Activated gamma-delta T cell (primary cell): Measurements from ENCODE around the gene CYP27B1.

Experiments used
- DNase-seq: peaks from one replicate; lab custom pipeline; 2025; lab: John Stamatoyannopoulos, UW
- total RNA-seq, 2 donors: gene quantifications; one replicate each; lab custom pipeline; 2026; lab: John Stamatoyannopoulos, UW

Gene CYP27B1, protein sequence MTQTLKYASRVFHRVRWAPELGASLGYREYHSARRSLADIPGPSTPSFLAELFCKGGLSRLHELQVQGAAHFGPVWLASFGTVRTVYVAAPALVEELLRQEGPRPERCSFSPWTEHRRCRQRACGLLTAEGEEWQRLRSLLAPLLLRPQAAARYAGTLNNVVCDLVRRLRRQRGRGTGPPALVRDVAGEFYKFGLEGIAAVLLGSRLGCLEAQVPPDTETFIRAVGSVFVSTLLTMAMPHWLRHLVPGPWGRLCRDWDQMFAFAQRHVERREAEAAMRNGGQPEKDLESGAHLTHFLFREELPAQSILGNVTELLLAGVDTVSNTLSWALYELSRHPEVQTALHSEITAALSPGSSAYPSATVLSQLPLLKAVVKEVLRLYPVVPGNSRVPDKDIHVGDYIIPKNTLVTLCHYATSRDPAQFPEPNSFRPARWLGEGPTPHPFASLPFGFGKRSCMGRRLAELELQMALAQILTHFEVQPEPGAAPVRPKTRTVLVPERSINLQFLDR
- total RNA-seq = 0.15 to 0.74 reads per million in 2 donors

DNA sequence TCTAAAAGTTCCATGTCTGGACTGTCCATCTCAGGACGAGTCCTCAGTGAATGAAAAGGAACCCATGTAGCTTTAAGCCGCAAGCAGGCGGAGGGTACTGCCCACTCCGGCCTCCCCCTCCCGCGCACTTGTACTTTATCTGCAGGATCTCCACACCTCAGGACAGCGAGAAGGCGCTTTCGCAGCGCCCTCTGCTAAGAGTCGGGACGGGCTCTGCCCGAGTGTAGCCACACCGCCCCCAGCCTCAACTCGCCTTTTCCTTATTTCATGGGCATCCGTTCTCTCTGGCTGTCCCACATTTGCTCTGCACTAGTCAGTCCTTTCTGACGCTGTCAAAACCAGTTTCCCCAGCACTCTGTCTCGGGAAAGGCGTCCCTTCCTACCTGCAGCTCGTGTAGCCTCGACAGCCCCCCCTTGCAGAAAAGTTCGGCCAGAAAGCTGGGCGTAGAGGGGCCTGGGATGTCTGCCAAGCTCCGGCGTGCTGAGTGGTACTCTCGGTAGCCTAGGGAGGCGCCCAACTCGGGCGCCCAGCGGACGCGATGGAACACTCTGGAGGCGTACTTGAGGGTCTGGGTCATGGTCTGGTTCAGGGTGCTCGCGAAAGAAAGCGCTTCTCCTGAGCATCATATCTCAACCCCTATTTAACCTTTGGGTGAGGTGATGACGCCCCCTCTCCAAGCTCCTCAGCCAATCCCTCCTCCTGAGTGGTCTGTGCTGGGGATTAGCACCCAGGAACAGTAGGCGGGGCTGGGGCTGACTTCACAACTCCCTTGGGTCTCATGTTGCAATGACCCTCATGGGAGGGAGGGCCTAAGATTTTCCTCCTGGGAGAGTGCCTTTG is at the start of gene CYP27B1:
TSS of gene CYP27B1 (minus strand) at position 615 of the 841 bp plus-strand sequence. CDS start at position 578, 37 bp downstream.
- no peak for DNase-seq

DNA sequence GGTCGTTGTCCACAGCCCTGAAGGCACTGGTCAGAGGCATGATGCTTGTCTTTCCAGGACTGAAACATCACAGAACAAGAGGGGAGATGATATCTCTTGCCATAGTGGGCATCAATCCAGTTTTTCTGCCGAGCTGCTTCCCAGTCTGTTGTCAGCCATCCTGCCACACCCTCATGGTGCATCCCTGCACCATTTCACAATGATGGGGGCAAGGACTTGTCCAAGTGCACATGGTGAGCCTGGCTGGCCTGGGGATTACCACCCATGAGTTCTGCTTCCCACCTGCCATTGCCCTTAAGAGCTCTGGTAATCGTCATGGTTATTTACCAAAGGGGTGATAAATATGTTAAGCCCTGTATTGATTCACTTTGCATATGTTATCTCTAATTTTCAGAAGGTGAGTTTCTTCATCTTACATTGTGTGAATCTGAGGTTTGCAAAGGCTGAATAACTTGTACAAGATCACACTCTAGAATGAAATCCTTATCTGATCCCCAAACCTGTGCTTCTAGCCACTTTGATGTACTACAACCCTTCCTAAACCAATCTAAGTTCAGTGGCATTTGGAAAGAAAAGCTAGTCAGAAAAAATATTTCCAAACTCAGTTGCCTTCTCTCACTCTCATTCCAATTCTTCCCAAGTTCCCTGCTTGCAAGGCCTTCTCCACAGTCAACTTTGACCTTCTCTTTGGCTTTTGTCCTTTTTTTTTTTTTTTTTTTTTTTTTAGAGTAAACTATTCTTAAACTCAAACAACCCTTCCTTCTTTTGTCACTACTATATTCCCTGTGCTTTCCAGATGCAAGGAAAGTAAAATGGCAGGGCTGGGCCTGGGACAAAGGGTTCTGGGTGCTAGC is 49.4 kb upstream of the CYP27B1 start:
- DNase-seq = no peak

DNA sequence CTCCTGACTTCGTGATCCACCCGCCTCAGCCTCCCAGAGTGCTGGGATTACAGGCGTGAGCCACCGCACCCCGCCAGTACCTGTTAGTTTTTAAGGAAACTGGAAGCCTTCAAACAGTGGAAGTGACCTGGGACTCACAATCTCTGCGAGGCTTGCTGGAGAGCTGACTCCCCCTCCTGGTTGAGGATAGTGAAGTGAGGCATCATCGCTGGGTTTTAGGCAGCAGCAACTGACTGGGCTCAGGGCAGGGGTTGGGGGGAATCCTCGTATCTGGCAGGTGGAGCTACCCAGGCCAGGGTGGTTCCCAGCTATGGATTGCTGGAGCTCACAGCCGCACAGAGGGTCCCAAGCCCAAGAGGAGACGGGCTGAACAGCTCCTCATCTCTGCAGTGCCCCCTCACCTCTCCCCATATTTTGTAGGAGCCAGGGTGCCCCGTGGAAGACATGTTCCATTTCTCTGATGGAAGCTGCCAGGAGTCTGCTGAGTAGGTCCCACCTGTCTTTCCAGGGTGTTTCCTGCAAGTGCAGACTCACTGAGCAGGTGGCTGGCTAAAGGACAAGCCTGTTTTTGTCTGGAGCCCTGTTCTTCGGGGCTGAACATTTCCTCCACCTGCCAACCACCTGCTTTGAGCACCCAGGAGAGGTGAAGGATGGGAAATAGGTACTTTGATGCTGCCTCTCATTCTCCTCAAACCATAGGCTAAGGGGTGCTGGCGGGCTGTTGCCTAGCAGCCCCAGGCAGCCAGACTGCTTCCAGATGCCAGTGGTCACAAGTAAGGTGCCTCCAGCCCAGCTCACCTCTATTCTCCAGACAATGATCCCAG is 48.5 kb upstream of the CYP27B1 start:
- no peak for DNase-seq

GRCh38 chr12:57813971-57814772 is 47.3 kb upstream of the CYP27B1 start:
- no peak for DNase-seq

GRCh38 chr12:57813111-57813970 is 46.5 kb upstream of the CYP27B1 start:
- DNase-seq = no peak

GRCh38 chr12:57811028-57811755 is 44.3 kb upstream of the CYP27B1 start:
- no peak for DNase-seq

- DNase-seq = no peak
Observed at GRCh38 chr12:57810450-57810849, 43.6 kb upstream of the CYP27B1 start.

DNA sequence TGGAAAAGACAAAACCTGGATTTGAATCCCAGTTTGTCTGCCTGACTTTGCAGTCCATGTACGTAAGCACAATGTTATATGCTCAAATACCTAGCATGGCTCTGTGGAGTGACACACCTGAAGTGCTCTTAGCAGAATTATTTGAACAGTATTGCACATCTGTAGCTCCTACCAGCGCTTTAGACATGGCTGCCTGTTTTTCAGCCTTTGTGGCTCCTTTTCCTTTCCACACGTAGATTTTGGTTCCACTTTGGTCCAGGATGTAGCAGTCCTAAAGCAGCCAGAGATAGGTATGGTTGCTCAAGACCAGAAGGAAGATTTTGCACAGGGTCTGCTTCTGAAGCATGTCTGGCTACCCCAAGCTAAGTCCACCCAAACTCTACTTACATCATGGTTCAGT is 42.5 kb upstream of the CYP27B1 start:
- DNase-seq = no peak

GRCh38 chr12:57808351-57808750 is 41.5 kb upstream of the CYP27B1 start:
- DNase-seq = no peak

- no peak for DNase-seq
Observed at GRCh38 chr12:57807285-57807684, 40.4 kb upstream of the CYP27B1 start.

DNA sequence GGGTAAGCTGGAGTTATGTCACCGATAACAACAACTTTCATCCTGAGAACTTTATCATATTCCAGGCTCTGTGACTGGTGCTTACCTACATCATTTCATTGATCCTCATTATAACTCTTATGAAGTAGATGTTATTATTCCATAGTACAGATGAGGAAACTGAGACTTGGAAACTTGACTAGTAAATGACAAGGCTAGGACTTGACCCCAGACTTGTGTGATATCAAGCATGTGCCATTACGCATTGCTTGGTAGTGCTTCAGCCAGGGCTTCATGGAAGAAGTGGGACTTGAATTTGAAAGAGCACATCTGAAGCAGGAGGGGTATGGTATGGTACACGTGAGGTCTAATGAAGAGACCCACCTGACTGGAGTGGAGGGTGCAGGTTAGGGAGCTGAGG is 39.8 kb upstream of the CYP27B1 start:
- DNase-seq = no peak

- no peak for DNase-seq
Observed at GRCh38 chr12:57803319-57803893, 36.5 kb upstream of the CYP27B1 start.

DNA sequence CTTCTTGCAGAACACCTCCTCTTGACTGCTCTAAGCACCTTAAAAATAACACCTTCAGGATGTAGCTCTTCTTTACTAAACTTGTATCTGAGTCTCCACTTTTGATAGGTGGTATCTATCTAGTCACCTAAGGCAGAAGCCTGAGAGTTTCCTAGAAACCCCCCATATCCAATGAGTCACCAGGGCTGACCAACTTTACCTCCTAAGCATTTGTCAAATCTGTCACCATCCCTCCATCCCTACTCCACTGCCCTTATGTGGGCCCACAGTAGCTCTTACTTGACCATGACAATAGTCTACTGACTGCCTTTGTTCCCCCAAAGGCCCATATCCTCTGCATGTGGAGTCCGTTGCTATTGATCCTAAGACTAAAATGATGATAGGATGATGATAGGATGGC is 35.7 kb upstream of the CYP27B1 start:
- DNase-seq = no peak

GRCh38 chr12:57800965-57801364 is 34.1 kb upstream of the CYP27B1 start:
- DNase-seq = no peak

- no peak for DNase-seq
Observed at GRCh38 chr12:57797933-57798332, 31.1 kb upstream of the CYP27B1 start.

GRCh38 chr12:57796996-57797395 is 30.1 kb upstream of the CYP27B1 start:
- no peak for DNase-seq

DNA sequence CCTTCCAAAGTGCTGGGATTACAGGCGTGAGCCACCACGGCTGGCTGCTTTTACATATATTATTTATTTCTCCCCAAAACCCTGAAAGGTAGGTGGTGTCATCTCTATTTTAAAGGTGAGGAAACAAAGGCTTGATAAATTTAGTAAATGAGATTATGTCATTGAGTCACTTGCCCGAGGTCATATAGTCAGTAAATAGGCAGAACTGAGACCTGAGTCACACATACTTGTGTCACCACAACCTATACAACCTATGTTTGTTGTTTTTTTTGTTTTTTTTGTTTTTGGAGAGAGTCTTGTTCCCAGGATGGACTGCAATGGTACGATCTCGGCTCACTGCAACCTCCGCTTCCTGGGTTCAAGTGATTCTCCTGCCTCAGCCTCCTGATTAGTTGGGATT is 28.5 kb upstream of the CYP27B1 start:
- DNase-seq = no peak

DNA sequence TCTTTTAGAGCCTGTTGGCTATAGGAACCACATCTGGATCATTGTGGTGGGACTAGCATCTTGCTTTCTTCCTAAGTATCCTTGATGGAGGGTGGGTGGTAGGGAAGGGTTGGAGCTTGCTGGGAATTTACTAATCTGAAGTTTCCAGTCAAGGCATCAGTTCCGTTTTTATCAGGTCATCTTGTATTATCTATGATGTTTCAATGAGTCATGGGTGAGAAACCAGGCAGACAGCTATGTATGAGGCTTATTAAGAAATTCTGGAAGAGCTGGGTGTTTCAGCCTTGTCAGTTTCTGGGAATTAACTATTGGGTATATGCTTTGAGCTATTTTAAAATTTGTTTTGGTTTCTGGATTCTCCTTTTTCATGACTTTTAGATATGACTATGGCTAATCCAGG is 27.0 kb upstream of the CYP27B1 start:
- DNase-seq = no peak
